Testis (tissue), 3 donors: ENCODE data around the gene IFI27L2. TPM values are rescaled to one million over a fixed set of nuclear protein-coding genes. Genes with fewer than 3 reads are reported as not detected.

Experiments used
- DNase-seq: peaks from one replicate; pipeline ENCODE4 v3.0.0-alpha.2; 2019
- H3K27ac ChIP-seq, 2 donors: fragments of 200-600 bp; sonication (generic); one replicate each; pipeline ENCODE4 v1.5.1; 2019
- H3K27me3 ChIP-seq: fragments of 200-600 bp; sonication (generic); one replicate; pipeline ENCODE4 v1.5.1; 2019
- H3K36me3 ChIP-seq: fragments of 200-600 bp; sonication (generic); one replicate; pipeline ENCODE4 v1.5.1; 2017; ENCODE audit warnings: low read depth; ENCODE audit errors: missing control alignments
- H3K4me1 ChIP-seq: fragments of 200-600 bp; sonication (generic); one replicate; pipeline ENCODE4 v1.5.1; 2019
- H3K4me3 ChIP-seq, 2 donors: fragments of 200-600 bp; sonication (generic); one replicate each; pipeline ENCODE4 v1.5.1; 2017 to 2019
- H3K9me3 ChIP-seq: fragments of 200-600 bp; sonication (generic); one replicate; pipeline ENCODE4 v1.5.1; 2017
- POLR2A ChIP-seq: fragments of 450-650 bp; IDR thresholded peaks from one replicate; pipeline ENCODE4 v1.6.1; 2017; ENCODE audit warnings: antibody characterized with exemption, mild to moderate bottlenecking, moderate library complexity
- WGBS, 2 donors: methylation state at CpG; one replicate each; pipeline ENCODE4 v1.1.5; 2018; 5-methylcytosine and 5-hydroxymethylcytosine counted together
- intact Hi-C: fragments of 100-400 bp; cut with DNase I; formaldehyde crosslinking; loops from one replicate; pipeline ENCODE4 v1.15.1; 2023; ENCODE audit warnings: low total_unique reads
- polyA plus RNA-seq: library from polyadenylated mRNA; stranded (reverse); fragments of 350-450 nt; fragmentation: Illumina TruSeq; extraction: RNeasy Lipid Tissue Mini Kit (QIAGEN cat#74804); gene quantifications from one replicate; pipeline ENCODE4 v1.2.3, GENCODE V29; 2014; ENCODE audit warnings: low read depth, low replicate concordance; ENCODE audit not compliant: insufficient read depth
- total RNA-seq, 2 donors: library from RNA; depleted of rRNA; stranded (reverse); fragments of >200 nt; gene quantifications; one replicate each; pipeline ENCODE4 v1.2.3, GENCODE V29; 2016
- TF ChIP-seq, protein P1 (sequence below), 3 experiments: fragments of 450-650 bp in 2 of 3; fragments of 200-600 bp in 1 of 3; sonication (generic) in 1 of 3; IDR thresholded peaks; one replicate each; pipeline ENCODE4 v1.5.1; 2016 to 2019; ENCODE audit warnings: antibody characterized with exemption in 3 of 3, mild to moderate bottlenecking in 2 of 3, moderate library complexity in 1 of 3

Gene IFI27L2
- total and polyA plus RNA-seq, 3 donors from 2014 or later, result 71.8 to 187 (median 182) TPM

DNA sequence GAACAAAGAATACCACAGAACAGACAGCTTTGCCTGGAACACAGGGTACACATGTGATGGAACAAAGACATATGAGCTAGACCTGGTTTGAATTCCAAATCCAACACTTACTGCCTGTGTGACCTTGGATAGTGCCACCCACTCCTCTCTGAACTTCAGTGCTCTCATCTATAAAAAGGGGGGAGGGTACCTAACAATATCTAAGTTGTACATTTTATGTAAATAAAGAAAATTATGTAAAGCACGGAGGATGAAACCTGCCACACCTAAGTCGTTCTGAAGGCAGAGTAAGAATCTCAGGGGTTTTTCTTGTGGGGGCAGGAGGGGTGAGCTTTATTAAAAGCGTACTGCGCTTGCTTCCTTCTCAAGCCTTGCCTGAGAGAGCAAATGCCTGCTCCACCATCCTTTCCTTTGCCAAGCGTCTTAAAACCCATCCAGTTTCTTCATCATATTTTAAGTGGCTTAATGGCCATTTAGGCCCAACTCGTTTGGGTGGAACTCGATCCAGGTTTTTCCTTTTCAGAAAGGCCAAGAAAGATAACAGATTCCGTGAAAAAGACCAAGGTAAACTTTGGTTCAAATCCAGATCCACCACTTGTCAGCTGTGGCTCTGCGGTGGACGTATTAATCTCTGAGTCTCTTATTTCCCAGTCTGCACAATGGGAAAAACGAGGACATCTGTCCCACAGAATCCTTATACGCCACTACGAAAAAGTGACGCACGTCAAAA is 49.3 kb downstream of the IFI27L2 start:
- WGBS, 2 donors, result 1% methylated on average over 15 of the region's 15 CpGs
- no peaks in the 10 kb centered on the region for H3K27me3 ChIP-seq
- no peak for DNase-seq
- no peaks in the 10 kb centered on the region for H3K9me3 ChIP-seq
- H3K36me3 ChIP-seq, result no peaks in the 10 kb centered on the region
- peaks cover 32% of the 10 kb centered on the region for H3K4me1 ChIP-seq
- H3K27ac ChIP-seq, result peak overlapping the region; percentile 96 to 97
- intact Hi-C loops, result no loop called here
- TF ChIP-seq POLR2A, result no peak
- TF ChIP-seq, protein P1, sequence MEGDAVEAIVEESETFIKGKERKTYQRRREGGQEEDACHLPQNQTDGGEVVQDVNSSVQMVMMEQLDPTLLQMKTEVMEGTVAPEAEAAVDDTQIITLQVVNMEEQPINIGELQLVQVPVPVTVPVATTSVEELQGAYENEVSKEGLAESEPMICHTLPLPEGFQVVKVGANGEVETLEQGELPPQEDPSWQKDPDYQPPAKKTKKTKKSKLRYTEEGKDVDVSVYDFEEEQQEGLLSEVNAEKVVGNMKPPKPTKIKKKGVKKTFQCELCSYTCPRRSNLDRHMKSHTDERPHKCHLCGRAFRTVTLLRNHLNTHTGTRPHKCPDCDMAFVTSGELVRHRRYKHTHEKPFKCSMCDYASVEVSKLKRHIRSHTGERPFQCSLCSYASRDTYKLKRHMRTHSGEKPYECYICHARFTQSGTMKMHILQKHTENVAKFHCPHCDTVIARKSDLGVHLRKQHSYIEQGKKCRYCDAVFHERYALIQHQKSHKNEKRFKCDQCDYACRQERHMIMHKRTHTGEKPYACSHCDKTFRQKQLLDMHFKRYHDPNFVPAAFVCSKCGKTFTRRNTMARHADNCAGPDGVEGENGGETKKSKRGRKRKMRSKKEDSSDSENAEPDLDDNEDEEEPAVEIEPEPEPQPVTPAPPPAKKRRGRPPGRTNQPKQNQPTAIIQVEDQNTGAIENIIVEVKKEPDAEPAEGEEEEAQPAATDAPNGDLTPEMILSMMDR (IDR thresholded peaks at IDR 0.05), result no peak
- H3K4me3 ChIP-seq, result peak overlapping the region; percentile 99 to 100

DNA sequence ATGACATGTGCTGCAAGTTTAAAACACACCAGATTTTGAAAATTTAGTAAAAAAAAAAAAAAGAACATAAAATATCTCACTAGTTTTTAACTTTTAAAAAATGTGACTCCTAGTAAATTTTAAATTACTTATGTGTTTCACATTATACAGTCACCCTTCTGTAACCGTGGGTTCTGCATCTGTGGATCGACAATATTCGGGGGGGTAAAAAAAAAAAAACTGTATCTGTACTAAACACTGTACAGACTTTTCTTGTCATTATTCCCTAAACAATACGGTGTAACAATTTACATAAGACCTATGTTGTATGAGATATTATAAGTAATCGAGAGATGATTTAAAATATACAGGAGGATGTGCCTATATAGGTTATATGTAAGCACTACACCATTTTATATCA is 51.6 kb downstream of the IFI27L2 start:
- peaks cover 20% of the 10 kb centered on the region for H3K4me1 ChIP-seq
- intact Hi-C loops, result no loop called here
- 57 to 64% methylated on average over 5 of the region's 5 CpGs for WGBS, 2 donors
- no peak for DNase-seq
- no peaks in the 10 kb centered on the region for H3K27me3 ChIP-seq
- H3K4me3 ChIP-seq, result peak overlapping the region in 1 of 2 donors; percentile 100
- TF ChIP-seq POLR2A, result no peak
- TF ChIP-seq, protein P1 (IDR thresholded peaks at IDR 0.05), result no peak
- H3K27ac ChIP-seq, result no peak overlapping the region
- no peaks in the 10 kb centered on the region for H3K9me3 ChIP-seq
- no peaks in the 10 kb centered on the region for H3K36me3 ChIP-seq

Other genes starting within 250 kb of the IFI27L2 start
- gene FAM181A, start 202.3 kb downstream of the IFI27L2 start, total RNA-seq, result 10 to 100 TPM; 12.7 to 18.0 TPM
- 48.5 TPM for gene FAM181A, start 202.3 kb downstream of the IFI27L2 start, polyA plus RNA-seq
- 1 to 10 TPM; 3.7 to 4.3 TPM for gene ASB2, start 153.0 kb downstream of the IFI27L2 start, total RNA-seq
- gene ASB2, start 153.0 kb downstream of the IFI27L2 start, polyA plus RNA-seq, result 3.5 TPM
- gene CCDC197, start 132.3 kb downstream of the IFI27L2 start, total RNA-seq, result 10 to 100 TPM in 1 of 2 donors, 1 to 10 TPM in 1; 5.6 to 20.7 TPM
- gene CCDC197, start 132.3 kb downstream of the IFI27L2 start, polyA plus RNA-seq, result 31.0 TPM
- 10 to 100 TPM in 1 of 2 donors, 1 to 10 TPM in 1; 8.4 to 19.3 TPM for gene OTUB2, start 103.3 kb downstream of the IFI27L2 start, total RNA-seq
- 16.8 TPM for gene OTUB2, start 103.3 kb downstream of the IFI27L2 start, polyA plus RNA-seq
- gene DDX24, start 48.4 kb downstream of the IFI27L2 start, total RNA-seq, result 100 to 1,000 TPM; 378 to 485 TPM
- gene DDX24, start 48.4 kb downstream of the IFI27L2 start, polyA plus RNA-seq, result 431 TPM
- gene IFI27L1, start 48.3 kb downstream of the IFI27L2 start, total RNA-seq, result 100 to 1,000 TPM; 174 to 219 TPM
- gene IFI27L1, start 48.3 kb downstream of the IFI27L2 start, polyA plus RNA-seq, result 209 TPM
- gene IFI27, start 18.9 kb downstream of the IFI27L2 start, total RNA-seq, result 100 to 1,000 TPM; 388 to 531 TPM
- gene IFI27, start 18.9 kb downstream of the IFI27L2 start, polyA plus RNA-seq, result 312 TPM
- 10 to 100 TPM; 24.3 to 26.7 TPM for gene PPP4R4, start 44.7 kb upstream of the IFI27L2 start, total RNA-seq
- gene PPP4R4, start 44.7 kb upstream of the IFI27L2 start, polyA plus RNA-seq, result 15.8 TPM
- not detected for gene SERPINA10, start 163.7 kb upstream of the IFI27L2 start, total RNA-seq
- gene SERPINA10, start 163.7 kb upstream of the IFI27L2 start, polyA plus RNA-seq, result not detected
- gene SERPINA6, start 193.7 kb upstream of the IFI27L2 start, total RNA-seq, result not detected
- gene SERPINA6, start 193.7 kb upstream of the IFI27L2 start, polyA plus RNA-seq, result 1.8 TPM
- gene SERPINA2, start 237.1 kb upstream of the IFI27L2 start, total RNA-seq, result not detected
- not detected for gene SERPINA2, start 237.1 kb upstream of the IFI27L2 start, polyA plus RNA-seq